Brain microvascular endothelial cell (primary cell): ENCODE measurements around the gene CPT1A.

ENCODE experiments used
- DNase-seq: peaks from one replicate; pipeline ENCODE4 v3.0.0-alpha.2; 2020
- H3K27ac ChIP-seq: fragments of 250-450 bp; sonication (Bioruptor Pico); 2 replicates; pipeline ENCODE4 v1.5.1; 2020; ENCODE audit warnings: mild to moderate bottlenecking, moderate library complexity
- H3K27me3 ChIP-seq: fragments of 250-450 bp; sonication (Bioruptor Pico); replicated peaks from 2 replicates; pipeline ENCODE4 v1.5.1; 2020; ENCODE audit warnings: mild to moderate bottlenecking
- H3K36me3 ChIP-seq: fragments of 250-450 bp; sonication (Bioruptor Pico); replicated peaks from 2 replicates; pipeline ENCODE4 v1.5.1; 2020; ENCODE audit warnings: mild to moderate bottlenecking
- H3K4me3 ChIP-seq: 2 replicates; pipeline ENCODE4 v1.5.1; 2011; ENCODE audit warnings: low read depth, mild to moderate bottlenecking, control low read depth, low read length, moderate library complexity
- in situ Hi-C: cut with HindIII; loops from 2 replicates; pipeline ENCODE4 v1.10.0; 2017; ENCODE audit warnings: low sequenced_read_pairs, low pct_ligation_motif_present
- TF ChIP-seq, protein P1 (sequence below): IDR thresholded peaks from 2 replicates; pipeline ENCODE4 v1.5.1; 2011; ENCODE audit warnings: low read depth, mild to moderate bottlenecking, moderate library complexity, low read length, control low read depth, inconsistent platforms; ENCODE audit errors: missing control alignments

Gene CPT1A

DNA sequence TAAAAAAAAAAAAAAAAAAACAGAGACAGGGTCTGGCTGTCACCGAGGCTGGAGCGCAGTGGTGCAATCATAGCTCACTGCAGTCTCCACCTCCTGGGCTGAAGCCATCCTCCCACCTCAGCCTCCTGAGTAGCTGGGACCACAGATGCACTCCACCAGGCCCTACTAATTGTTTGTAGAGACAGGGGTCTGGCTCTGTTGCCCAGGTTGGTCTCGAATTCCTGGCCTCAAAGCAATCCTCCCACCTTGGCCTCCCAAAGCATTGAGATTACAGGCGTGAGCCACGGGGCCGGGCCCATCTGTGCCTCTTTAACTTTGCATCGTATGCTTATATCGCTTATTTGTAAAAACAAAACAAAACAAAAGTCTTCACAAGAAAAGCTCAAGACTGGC, 3.1 kb downstream of the CPT1A start:
- DNase-seq: no peak
- H3K27me3 ChIP-seq: peaks cover 1% of the 10 kb centered on the region
- H3K36me3 ChIP-seq: no peaks in the 10 kb centered on the region
- TF ChIP-seq, protein P1, sequence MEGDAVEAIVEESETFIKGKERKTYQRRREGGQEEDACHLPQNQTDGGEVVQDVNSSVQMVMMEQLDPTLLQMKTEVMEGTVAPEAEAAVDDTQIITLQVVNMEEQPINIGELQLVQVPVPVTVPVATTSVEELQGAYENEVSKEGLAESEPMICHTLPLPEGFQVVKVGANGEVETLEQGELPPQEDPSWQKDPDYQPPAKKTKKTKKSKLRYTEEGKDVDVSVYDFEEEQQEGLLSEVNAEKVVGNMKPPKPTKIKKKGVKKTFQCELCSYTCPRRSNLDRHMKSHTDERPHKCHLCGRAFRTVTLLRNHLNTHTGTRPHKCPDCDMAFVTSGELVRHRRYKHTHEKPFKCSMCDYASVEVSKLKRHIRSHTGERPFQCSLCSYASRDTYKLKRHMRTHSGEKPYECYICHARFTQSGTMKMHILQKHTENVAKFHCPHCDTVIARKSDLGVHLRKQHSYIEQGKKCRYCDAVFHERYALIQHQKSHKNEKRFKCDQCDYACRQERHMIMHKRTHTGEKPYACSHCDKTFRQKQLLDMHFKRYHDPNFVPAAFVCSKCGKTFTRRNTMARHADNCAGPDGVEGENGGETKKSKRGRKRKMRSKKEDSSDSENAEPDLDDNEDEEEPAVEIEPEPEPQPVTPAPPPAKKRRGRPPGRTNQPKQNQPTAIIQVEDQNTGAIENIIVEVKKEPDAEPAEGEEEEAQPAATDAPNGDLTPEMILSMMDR: no peak
- peak overlapping the region; percentile 72 for H3K27ac ChIP-seq
- in situ Hi-C loops: no loop called here
- peak overlapping the region; percentile 54 for H3K4me3 ChIP-seq

DNA sequence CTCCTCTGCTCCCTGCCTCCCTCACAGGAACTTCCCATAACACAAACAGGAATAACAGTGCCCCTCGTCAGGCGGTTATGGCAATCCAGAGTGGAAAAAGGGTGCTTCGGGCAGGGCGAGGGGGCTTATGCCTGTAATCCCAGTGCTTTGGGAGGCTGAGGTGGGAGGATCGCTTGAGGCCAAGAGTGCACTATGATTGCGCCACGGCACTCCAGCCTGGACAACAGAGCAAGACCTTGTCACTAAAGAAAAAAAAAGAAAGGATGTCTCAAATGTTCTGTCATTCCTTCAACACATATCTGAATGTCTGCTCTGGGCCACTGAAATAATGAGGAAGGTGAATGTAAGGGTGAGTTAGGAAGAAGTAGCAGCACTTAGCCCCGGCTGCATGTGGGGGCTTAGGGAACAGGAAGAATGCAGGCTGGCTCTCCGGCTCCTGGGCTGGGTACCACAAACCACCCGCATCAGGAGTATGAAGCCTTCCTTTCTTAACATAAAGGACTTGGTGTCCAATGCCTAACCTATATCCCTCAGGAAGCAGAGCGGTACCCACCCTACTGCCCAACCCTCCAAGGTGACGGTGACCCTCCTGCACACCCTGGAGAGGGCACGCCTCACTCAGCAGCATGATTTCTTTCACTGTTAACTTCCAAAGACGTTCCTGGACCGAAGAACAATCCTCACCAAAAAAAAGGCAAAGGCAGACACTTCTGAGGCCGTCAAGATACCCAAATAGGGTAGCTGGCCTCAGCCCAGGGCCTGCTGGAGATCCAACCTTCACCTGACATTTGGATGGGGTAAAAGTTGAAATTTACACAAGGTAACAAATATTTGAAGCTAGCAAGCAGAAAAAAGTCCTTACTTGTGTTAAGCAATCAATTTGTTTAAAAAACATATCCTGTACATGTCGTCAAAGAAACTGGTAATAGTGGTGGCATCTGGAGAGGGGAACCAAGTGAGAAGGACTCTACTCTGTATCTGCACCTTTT, 3.8 kb downstream of the CPT1A start:
- TF ChIP-seq, protein P1: no peak

DNA sequence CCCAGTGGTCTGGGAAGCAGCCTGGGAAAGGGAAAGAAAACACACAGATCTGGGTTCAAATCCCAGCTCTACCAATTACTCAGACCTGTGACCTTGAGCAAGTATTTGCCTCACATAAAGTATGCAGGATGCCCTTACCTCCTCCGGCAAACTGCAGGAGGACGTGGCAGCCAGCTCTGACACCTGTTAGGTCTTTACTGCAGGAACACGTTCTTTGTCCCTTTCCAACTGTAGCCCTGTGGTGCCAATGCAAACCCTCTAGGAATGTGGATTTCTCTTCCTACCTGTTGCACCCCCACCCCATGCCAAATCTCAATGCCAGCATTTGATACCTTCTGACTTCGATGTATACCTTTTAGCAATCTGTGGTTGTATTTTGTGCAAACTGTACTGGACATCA, 6.0 kb downstream of the CPT1A start:
- H3K36me3 ChIP-seq: no peaks in the 10 kb centered on the region
- H3K4me3 ChIP-seq: no peak overlapping the region
- H3K27ac ChIP-seq: no peak overlapping the region
- H3K27me3 ChIP-seq: no peaks in the 10 kb centered on the region
- no peak for DNase-seq
- in situ Hi-C loops: no loop called here
- TF ChIP-seq, protein P1: no peak

More for the DNA sequence above, 3.8 kb downstream of the CPT1A start:
- Histone ChIP-seq H3K4me3 (no peak overlapping the region), H3K27me3 (no peaks in the 10 kb centered on the region), H3K36me3 (no peaks in the 10 kb centered on the region), H3K27ac (no peak overlapping the region)
- in situ Hi-C loops: no loop called here
- no peak for DNase-seq

DNA sequence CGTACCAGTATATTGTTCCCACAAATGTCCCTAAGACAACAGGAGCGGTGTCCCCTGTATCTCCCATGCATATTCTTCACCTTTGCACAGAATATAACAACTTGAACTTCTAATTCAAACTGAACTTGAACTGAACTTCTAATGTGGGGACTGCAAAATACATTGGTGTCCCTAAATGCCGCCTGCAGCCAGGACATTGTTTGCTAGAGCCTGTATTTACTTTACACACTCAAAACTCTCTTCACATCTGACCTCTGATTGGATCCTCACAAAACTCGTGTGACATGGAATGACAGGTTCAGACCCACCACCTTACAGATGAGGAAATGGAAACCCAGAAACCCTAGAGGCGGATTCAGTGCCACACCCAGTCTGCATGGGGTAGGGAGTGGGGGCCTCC, 6.4 kb downstream of the CPT1A start:
- TF ChIP-seq, protein P1: no peak
- DNase-seq: no peak
- Histone ChIP-seq H3K27me3 (no peaks in the 10 kb centered on the region), H3K4me3 (no peak overlapping the region), H3K36me3 (no peaks in the 10 kb centered on the region), H3K27ac (no peak overlapping the region)
- in situ Hi-C loops: no loop called here

DNA sequence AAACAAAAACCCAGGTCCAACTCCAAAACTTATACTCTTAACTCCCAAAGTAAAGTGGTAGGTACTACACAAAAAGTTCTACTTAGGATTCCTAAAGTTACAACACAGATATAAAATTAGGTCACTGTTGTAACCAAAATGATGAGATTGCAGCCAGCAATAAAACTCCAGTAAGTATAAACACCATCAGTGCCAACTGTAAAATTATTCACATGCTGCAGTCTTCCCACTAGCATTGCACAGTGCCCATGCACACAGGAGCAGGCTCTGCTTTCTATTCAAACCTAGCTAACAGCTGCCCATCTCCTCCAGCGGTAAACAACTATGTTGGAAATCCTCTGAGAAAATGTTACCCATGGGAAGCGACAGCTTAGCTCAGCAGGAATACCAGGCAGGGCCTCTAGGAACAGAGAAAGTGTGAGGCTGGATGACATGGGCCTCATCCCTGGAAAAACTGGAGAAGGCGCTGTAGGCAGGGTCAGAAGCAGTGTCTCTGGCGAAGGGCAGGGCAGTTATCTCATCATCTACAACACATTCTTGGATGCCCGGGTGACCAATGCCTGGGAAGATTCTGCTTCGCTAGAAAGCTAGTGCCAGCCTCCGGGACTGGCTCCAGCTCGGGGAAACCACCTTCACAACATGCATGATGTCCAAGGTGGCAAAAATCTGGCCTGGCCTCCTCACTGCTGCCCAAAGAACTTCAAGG, 9.1 kb downstream of the CPT1A start:
- no peak for DNase-seq
- in situ Hi-C loops: no loop called here
- no peak overlapping the region for H3K27ac ChIP-seq
- TF ChIP-seq, protein P1: no peak
- no peaks in the 10 kb centered on the region for H3K27me3 ChIP-seq
- no peaks in the 10 kb centered on the region for H3K36me3 ChIP-seq
- H3K4me3 ChIP-seq: no peak overlapping the region
